NB4 (cell line): ENCODE data around the gene SATB2.
A peak's percentile ranks its signal among the peaks of the same experiment; 100 is the strongest.

Source experiments
- MYC ChIP-seq: IDR thresholded peaks from 2 replicates; pipeline ENCODE4 v1.6.1; 2011; ENCODE audit warnings: low read depth, low read length
- TF ChIP-seq, protein P1 (sequence below): IDR thresholded peaks from 2 replicates; pipeline ENCODE4 v1.6.1; 2011; ENCODE audit warnings: low read depth, low read length

DNA sequence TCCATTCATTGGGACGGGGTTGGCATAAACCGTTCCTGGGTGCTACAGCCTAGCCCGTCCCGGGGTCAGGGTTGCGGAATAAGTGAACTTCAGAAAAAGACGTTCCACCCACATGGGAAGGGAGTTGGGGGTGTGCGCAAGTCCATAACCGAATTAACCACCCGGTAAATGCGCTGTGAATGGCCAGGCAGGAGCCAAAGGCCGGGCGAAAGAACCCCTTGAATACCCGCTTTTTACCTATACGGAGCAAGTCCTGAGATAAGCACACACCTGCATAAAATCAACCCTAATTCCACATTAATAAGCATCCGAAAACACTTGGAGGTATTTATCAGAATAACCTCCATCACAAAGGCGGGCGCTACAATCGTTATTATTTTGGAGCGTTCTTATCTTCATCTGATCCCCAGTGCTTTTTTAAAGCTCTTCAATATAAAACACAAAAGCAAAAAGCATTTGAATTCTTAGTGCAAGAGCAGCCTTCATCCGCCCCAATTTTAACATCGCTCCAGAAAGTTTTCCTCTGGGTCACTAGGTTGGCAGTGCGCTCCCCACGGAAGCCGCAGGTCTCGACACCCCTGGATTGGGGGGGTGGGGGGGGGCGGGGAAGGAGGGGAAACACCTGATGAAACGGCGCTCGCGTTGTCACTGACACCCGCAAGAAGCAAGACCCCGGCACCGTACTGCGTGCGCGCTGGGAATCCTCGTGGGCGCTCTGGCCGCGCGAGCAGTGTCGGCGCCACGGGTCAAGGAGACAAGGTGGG lies 1.2 kb downstream of the SATB2 start:
- TF ChIP-seq, protein P1, sequence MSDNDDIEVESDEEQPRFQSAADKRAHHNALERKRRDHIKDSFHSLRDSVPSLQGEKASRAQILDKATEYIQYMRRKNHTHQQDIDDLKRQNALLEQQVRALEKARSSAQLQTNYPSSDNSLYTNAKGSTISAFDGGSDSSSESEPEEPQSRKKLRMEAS = 0 out of 2 replicates have a peak, but pooled peaks have one; percentile 30
- no peak for TF ChIP-seq MYC
